ENCODE data around the gene CC2D2B.
A peak's percentile ranks its signal among the peaks of the same experiment; 100 is the strongest.
"Not testable (repeated sequence)": the region's sequence is repeated elsewhere in the genome, so short reads cannot be mapped to it uniquely, and the experiment has no call there.

Gene CC2D2B

GRCh38 chr10:95907456-95908253 lies at the start of gene CC2D2B:
Gene CC2D2B, plus strand, starts transcription at chr10:95907975. Its CDS starts 3,349 bp downstream, at chr10:95911324.
- peak; percentile 87 for DNase-seq (ENCODE audit: low spot score)

- peak; percentile 46 for DNase-seq (ENCODE audit: low spot score)
Measured at GRCh38 chr10:95860166-95860940, 47.4 kb upstream of the CC2D2B start.

GRCh38 chr10:95861386-95861785 lies 46.4 kb upstream of the CC2D2B start:
- no peak for DNase-seq (ENCODE audit: low spot score)

- peak; percentile 59 for DNase-seq (ENCODE audit: low spot score)
Measured at GRCh38 chr10:95864906-95865813, 42.6 kb upstream of the CC2D2B start.

- no peak for DNase-seq (ENCODE audit: low spot score)
Measured at GRCh38 chr10:95865814-95866466, 41.8 kb upstream of the CC2D2B start.

- no peak for DNase-seq (ENCODE audit: low spot score)
Measured at GRCh38 chr10:95866467-95866842, 41.3 kb upstream of the CC2D2B start.

- no peak for DNase-seq (ENCODE audit: low spot score)
Measured at GRCh38 chr10:95867866-95868265, 39.9 kb upstream of the CC2D2B start.

- no peak for DNase-seq (ENCODE audit: low spot score)
Measured at GRCh38 chr10:95872158-95872711, 35.5 kb upstream of the CC2D2B start.

- no peak for DNase-seq (ENCODE audit: low spot score)
Measured at GRCh38 chr10:95873139-95873538, 34.6 kb upstream of the CC2D2B start.

- no peak for DNase-seq (ENCODE audit: low spot score)
Measured at GRCh38 chr10:95873651-95874050, 34.1 kb upstream of the CC2D2B start.

GRCh38 chr10:95874783-95875182 lies 33.0 kb upstream of the CC2D2B start:
- not testable (repeated sequence) for DNase-seq (ENCODE audit: low spot score)

- DNase-seq (ENCODE audit: low spot score): no peak
Measured at GRCh38 chr10:95876756-95877155, 31.0 kb upstream of the CC2D2B start.

- no peak for DNase-seq (ENCODE audit: low spot score)
Measured at GRCh38 chr10:95877881-95878280, 29.9 kb upstream of the CC2D2B start.

- DNase-seq (ENCODE audit: low spot score): no peak
Measured at GRCh38 chr10:95880704-95881103, 27.1 kb upstream of the CC2D2B start.

GRCh38 chr10:95881316-95881715 lies 26.5 kb upstream of the CC2D2B start:
- DNase-seq (ENCODE audit: low spot score): no peak

GRCh38 chr10:95889830-95890229 lies 17.9 kb upstream of the CC2D2B start:
- no peak for DNase-seq (ENCODE audit: low spot score)

GRCh38 chr10:95896071-95896850 lies 11.5 kb upstream of the CC2D2B start:
- DNase-seq (ENCODE audit: low spot score): no peak

- not testable (repeated sequence) for DNase-seq (ENCODE audit: low spot score)
Measured at GRCh38 chr10:95905897-95906580, 1.7 kb upstream of the CC2D2B start.

- peak; percentile 75 for DNase-seq (ENCODE audit: low spot score)
Measured at GRCh38 chr10:95906677-95907455, 909 bp upstream of the CC2D2B start.
